Hematopoietic multipotent progenitor cell treated with erythropoietin and hydrocortisone succinate and interleukin-3 and kit ligand, for 6 days (in vitro differentiated cells): ENCODE measurements around the gene KRTDAP.
A peak's percentile ranks its signal among the peaks of the same experiment; 100 is the strongest.

ENCODE experiments used
- DNase-seq: peaks from one replicate; pipeline ENCODE4 v3.0.0-alpha.2; 2015

The KRTDAP gene

DNA sequence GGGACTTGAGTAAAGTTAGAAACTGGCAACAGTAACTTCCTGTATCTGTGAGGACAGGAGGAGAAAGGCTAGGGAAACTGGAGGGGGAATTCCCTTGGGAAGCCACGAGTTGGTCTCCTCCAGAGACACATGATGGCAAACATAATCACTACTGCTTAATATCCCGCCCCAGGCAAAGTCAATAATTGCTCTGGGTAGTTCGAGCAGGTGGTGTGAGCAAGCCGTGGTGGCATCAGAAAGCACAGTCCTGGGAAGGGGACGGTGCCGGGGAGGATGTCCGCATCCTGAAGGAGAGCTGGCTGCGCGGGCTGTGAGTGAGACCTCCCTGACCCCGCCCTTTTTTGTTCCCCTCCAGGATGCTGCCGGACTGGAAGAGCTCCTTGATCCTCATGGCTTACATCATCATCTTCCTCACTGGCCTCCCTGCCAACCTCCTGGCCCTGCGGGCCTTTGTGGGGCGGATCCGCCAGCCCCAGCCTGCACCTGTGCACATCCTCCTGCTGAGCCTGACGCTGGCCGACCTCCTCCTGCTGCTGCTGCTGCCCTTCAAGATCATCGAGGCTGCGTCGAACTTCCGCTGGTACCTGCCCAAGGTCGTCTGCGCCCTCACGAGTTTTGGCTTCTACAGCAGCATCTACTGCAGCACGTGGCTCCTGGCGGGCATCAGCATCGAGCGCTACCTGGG, 40.8 kb downstream of the KRTDAP start:
- no peak for DNase-seq

GRCh38 chr19:35447606-35448469, 42.4 kb downstream of the KRTDAP start, which contains the start of gene FFAR2:
Gene FFAR2 (plus strand): TSS chr19:35448257. CDS start chr19:35449715, 1,458 bp downstream.
- no peak for DNase-seq

DNA sequence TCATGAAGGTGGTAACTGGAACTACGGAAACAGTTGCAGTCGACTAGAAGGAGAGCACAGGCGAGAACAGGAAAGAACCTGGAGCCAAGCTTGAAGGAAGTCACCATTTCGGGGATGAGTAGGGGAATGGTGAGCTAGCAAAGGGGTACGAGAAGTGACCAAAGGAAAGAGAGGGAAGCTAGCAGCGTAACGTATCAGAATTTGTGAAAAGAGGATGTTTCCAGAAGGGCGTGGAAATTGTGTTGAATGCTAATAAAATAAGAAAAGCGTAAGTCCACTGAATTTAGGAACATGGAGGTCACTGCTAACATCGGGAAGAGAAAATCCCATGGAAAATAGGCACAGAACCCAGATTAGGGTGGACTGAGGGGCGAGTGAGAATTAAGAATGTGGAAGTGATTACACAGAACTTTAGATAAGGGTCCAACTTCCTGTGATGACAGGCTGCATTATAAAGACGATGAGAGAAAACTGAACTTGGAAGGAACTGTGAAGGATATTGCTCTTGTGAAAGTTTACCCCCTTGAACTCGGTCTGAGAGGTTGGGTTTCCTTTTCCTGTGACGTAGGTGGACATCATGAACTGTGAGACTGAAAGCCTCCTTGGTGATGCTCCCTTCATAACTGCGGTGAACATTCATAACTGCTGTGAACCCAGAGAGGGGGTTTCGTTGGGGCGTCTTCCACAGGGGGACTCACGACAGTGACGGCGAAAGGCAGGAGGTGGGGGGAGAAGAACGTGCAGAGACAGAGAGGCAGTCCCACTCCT, 44.3 kb downstream of the KRTDAP start:
- DNase-seq, result peak; percentile 18

DNA sequence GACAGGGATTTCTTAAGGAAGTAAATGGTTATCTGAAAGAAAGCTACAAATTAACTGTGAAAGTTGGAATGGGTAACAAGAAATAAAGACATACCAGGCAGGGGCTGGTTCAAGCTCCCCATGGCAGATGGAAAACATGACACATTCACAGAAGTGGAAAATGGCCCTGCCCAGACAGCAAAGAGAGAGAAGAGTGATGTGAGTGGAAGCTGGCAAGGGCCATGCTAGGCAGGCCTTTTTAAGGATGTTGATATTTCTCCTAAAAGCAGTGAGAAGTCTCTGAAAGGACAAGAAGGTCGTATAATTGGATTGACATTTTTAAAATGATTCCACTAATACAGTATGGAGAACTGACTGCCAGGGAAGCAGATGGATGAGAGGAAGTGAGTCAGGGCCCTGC, 45.5 kb downstream of the KRTDAP start:
- no peak for DNase-seq

DNA sequence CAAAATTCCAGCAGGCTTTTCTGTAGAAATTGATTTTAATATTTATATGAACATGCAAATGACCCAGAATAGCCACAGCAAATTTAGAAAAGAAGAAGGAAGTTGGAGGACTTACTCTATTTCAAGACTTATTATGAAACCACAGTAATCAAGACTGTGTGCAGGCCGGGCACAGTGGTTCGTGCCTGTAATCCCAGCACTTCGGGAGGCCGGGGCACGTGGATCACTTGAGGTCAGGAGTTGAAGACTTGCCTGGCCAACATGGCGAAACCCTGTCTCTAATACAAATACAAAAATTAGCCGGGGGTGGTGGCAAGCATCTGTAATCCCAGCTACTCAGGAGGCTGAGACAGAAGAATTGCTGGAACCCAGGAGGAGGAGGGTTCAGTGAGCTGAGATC, 48.2 kb downstream of the KRTDAP start:
- peak; percentile 44 for DNase-seq

DNA sequence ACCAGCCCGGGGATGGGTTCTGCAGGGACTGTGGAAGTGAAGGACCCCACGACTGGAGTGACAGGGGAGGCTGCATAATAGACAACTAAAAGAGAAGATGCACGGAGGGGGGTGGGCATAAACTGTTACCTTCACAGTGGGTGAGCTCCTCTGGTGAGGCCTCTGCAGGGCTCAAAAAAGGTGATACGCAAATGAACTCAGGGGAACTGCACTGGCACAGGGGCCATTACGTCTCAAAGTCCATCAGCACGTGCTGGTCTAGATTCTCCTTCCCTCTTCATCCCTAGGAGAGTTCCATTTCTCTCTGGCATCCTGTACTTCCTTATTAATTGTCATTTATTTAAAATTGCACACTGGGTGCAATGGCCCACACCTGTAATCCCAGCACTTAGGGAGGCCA, 50.3 kb downstream of the KRTDAP start:
- DNase-seq, result no peak

DNA sequence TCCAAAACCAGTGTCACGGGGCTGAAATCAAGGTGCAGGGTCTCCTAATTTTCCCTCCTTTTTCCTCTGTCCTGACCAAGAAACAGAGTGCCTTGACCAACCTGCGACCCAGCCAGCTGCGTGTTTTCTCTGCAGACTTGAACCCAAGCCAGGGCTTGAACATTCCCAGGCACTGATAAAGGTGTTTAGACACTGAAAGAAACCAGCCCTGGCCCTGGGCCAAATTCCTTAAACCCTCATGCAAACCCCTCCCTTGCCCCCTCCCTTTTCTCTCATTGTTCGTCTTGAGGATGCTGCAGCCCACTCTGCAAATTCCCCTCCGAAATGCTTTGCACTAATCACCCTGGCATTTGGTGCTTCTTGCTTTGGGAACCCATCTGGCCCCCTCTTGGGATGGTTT, 51.7 kb downstream of the KRTDAP start:
- no peak for DNase-seq

GRCh38 chr19:35438096-35438495, 52.2 kb downstream of the KRTDAP start:
- no peak for DNase-seq

- DNase-seq, result no peak
These were observed 52.8 kb downstream of the KRTDAP start for GRCh38 chr19:35437406-35437951.
